Large intestine (tissue), 3 donors: ENCODE results near the gene SPAG8. TPM values are rescaled to one million over a fixed set of nuclear protein-coding genes. Genes with fewer than 3 reads are reported as not detected.

ENCODE experiments used
- DNase-seq, 2 donors: peaks; one replicate each; pipeline versions ENCODE4 v3.0.0 to v3.0.0-alpha.2; 2013
- H3K27ac ChIP-seq: one replicate; pipeline ENCODE4 v1.5.1; 2013; ENCODE audit warnings: low read length
- H3K27me3 ChIP-seq: 2 replicates; pipeline ENCODE4 v1.6.1; 2013; ENCODE audit warnings: low read length; ENCODE audit not compliant: control insufficient read depth, insufficient read depth
- H3K36me3 ChIP-seq: 2 replicates; pipeline ENCODE4 v1.6.1; 2013; ENCODE audit warnings: low read length; ENCODE audit not compliant: control insufficient read depth, insufficient read depth
- H3K4me1 ChIP-seq: one replicate; pipeline ENCODE4 v1.6.1; 2013; ENCODE audit warnings: low read length; ENCODE audit not compliant: control insufficient read depth, insufficient read depth
- H3K4me3 ChIP-seq: one replicate; pipeline ENCODE4 v1.5.1; 2013; ENCODE audit warnings: low read length
- H3K9me3 ChIP-seq: one replicate; pipeline ENCODE4 v1.6.1; 2013; ENCODE audit warnings: mild to moderate bottlenecking, low read depth, low read length, moderate library complexity; ENCODE audit not compliant: control insufficient read depth
- WGBS: methylation state at CpG from one replicate; pipeline ENCODE4 v1.1.5; 2013; ENCODE audit warnings: low lambda C conversion rate; ENCODE audit not compliant: insufficient coverage; 5-methylcytosine and 5-hydroxymethylcytosine counted together
- polyA plus RNA-seq: library from polyadenylated mRNA; unstranded; fragments of 120-200 nt; gene quantifications from one replicate; pipeline ENCODE4 v1.2.1, GENCODE V29; 2013

Gene SPAG8
- polyA plus RNA-seq, 1 donor, result 1.4 TPM

GRCh38 chr9:35811381-35812024 is 559 bp downstream of the SPAG8 start:
- Histone ChIP-seq H3K27me3 (no peaks in the 10 kb centered on the region), H3K4me3 (peak overlapping the region; percentile 26), H3K4me1 (peaks cover 19% of the 10 kb centered on the region), H3K9me3 (no peaks in the 10 kb centered on the region), H3K27ac (no peak overlapping the region), H3K36me3 (peaks cover 24% of the 10 kb centered on the region)
- DNase-seq, result no peak
- WGBS, result no CpG with 5 or more reads among the region's 12 CpGs

GRCh38 chr9:35810122-35810521 is 1.9 kb downstream of the SPAG8 start:
- H3K27me3 ChIP-seq, result no peaks in the 10 kb centered on the region
- no peak overlapping the region for H3K4me3 ChIP-seq
- whole genome bisulfite sequencing, result no CpG with 5 or more reads among the region's 7 CpGs
- H3K9me3 ChIP-seq, result no peaks in the 10 kb centered on the region
- H3K27ac ChIP-seq, result no peak overlapping the region
- peaks cover 38% of the 10 kb centered on the region for H3K36me3 ChIP-seq
- peaks cover 19% of the 10 kb centered on the region for H3K4me1 ChIP-seq
- no peak for DNase-seq

GRCh38 chr9:35808433-35808832 is 3.6 kb downstream of the SPAG8 start:
- Histone ChIP-seq H3K27me3 (no peaks in the 10 kb centered on the region), H3K27ac (no peak overlapping the region), H3K9me3 (no peaks in the 10 kb centered on the region), H3K36me3 (peaks cover 43% of the 10 kb centered on the region), H3K4me3 (no peak overlapping the region), H3K4me1 (peaks cover 11% of the 10 kb centered on the region)
- WGBS, result 100% methylated on average over 1 of the region's 9 CpGs
- DNase-seq, result no peak

- no peak for DNase-seq
- WGBS, result no CpG with 5 or more reads among the region's 8 CpGs
- no peaks in the 10 kb centered on the region for H3K9me3 ChIP-seq
- H3K36me3 ChIP-seq, result peaks cover 58% of the 10 kb centered on the region
- H3K4me3 ChIP-seq, result no peak overlapping the region
- H3K27me3 ChIP-seq, result no peaks in the 10 kb centered on the region
- no peak overlapping the region for H3K27ac ChIP-seq
- H3K4me1 ChIP-seq, result no peaks in the 10 kb centered on the region
These were observed 6.0 kb downstream of the SPAG8 start for GRCh38 chr9:35806101-35806500.

- no CpG with 5 or more reads among the region's 13 CpGs for WGBS
- Histone ChIP-seq H3K4me3 (no peak overlapping the region), H3K36me3 (peaks cover 54% of the 10 kb centered on the region), H3K4me1 (no peaks in the 10 kb centered on the region), H3K27ac (no peak overlapping the region), H3K9me3 (no peaks in the 10 kb centered on the region), H3K27me3 (no peaks in the 10 kb centered on the region)
- no peak for DNase-seq
These were observed 10.5 kb downstream of the SPAG8 start for GRCh38 chr9:35801328-35802128.

- H3K4me1 ChIP-seq, result no peaks in the 10 kb centered on the region
- WGBS, result no CpG with 5 or more reads among the region's 7 CpGs
- no peak overlapping the region for H3K27ac ChIP-seq
- no peak for DNase-seq
- H3K36me3 ChIP-seq, result peaks cover 44% of the 10 kb centered on the region
- H3K9me3 ChIP-seq, result no peaks in the 10 kb centered on the region
- no peaks in the 10 kb centered on the region for H3K27me3 ChIP-seq
- no peak overlapping the region for H3K4me3 ChIP-seq
These were observed 11.5 kb downstream of the SPAG8 start for GRCh38 chr9:35800530-35800929.

- no CpG with 5 or more reads among the region's 4 CpGs for WGBS
- H3K9me3 ChIP-seq, result no peaks in the 10 kb centered on the region
- peak in 1 of 2 donors; percentile 9 for DNase-seq
These were observed 13.2 kb downstream of the SPAG8 start for GRCh38 chr9:35798658-35799374.

GRCh38 chr9:35797311-35798109 is 14.6 kb downstream of the SPAG8 start:
- Histone ChIP-seq H3K27me3 (no peaks in the 10 kb centered on the region), H3K9me3 (no peaks in the 10 kb centered on the region), H3K4me3 (no peak overlapping the region), H3K4me1 (no peaks in the 10 kb centered on the region), H3K27ac (no peak overlapping the region), H3K36me3 (peaks cover 32% of the 10 kb centered on the region)
- 88% methylated on average over 2 of the region's 6 CpGs for WGBS
- DNase-seq, result no peak

More at GRCh38 chr9:35798658-35799374, 13.2 kb downstream of the SPAG8 start:
- Histone ChIP-seq H3K36me3 (peaks cover 35% of the 10 kb centered on the region), H3K4me1 (no peaks in the 10 kb centered on the region), H3K27ac (no peak overlapping the region), H3K4me3 (no peak overlapping the region), H3K27me3 (no peaks in the 10 kb centered on the region)

- no peak overlapping the region for H3K27ac ChIP-seq
- H3K36me3 ChIP-seq, result peaks cover 16% of the 10 kb centered on the region
- H3K27me3 ChIP-seq, result no peaks in the 10 kb centered on the region
- no peak overlapping the region for H3K4me3 ChIP-seq
- H3K9me3 ChIP-seq, result no peaks in the 10 kb centered on the region
- DNase-seq, result no peak
- H3K4me1 ChIP-seq, result peaks cover 3% of the 10 kb centered on the region
These were observed 16.4 kb downstream of the SPAG8 start for GRCh38 chr9:35795695-35796094.

GRCh38 chr9:35793461-35793860 is 18.6 kb downstream of the SPAG8 start:
- Histone ChIP-seq H3K36me3 (peaks cover 5% of the 10 kb centered on the region), H3K9me3 (no peaks in the 10 kb centered on the region), H3K4me1 (peaks cover 7% of the 10 kb centered on the region), H3K27me3 (no peaks in the 10 kb centered on the region), H3K27ac (no peak overlapping the region), H3K4me3 (no peak overlapping the region)
- WGBS, result no CpG with 5 or more reads among the region's 2 CpGs
- DNase-seq, result no peak
